B cell (primary cell): ENCODE measurements around the gene FLVCR1. TPM values are rescaled to one million over a fixed set of nuclear protein-coding genes. Genes with fewer than 3 reads are reported as not detected.

Experiments
- ATAC-seq: fragments of 200-7000 bp; cut with Tn5 transposase; one replicate; pipeline ENCODE4 v1.10.0; 2021; ENCODE audit warnings: low read depth, mild to moderate bottlenecking, moderate number of reproducible peaks, moderate library complexity
- CTCF ChIA-PET: fragments of 350-600 bp; sonication (Branson Sonifier 250); formaldehyde crosslinking; loops from one replicate; lab custom pipeline; 2021; ENCODE audit warnings: antibody characterized with exemption, inconsistent platforms; lab: Charles Lee
- POLR2A ChIA-PET: fragments of 350-600 bp; sonication (Branson Sonifier 250); formaldehyde crosslinking; loops from one replicate; lab custom pipeline; 2021; ENCODE audit warnings: antibody characterized with exemption; lab: Charles Lee
- DNase-seq: peaks from one replicate; pipeline ENCODE4 v3.0.0; 2013
- H2AFZ ChIP-seq: 2 replicates; pipeline ENCODE4 v1.6.1; 2012; ENCODE audit warnings: mild to moderate bottlenecking, low read depth, low read length; ENCODE audit not compliant: insufficient read depth, poor library complexity, severe bottlenecking
- H3K27ac ChIP-seq, 2 donors: 1 replicate in 1 of 2; 2 replicates in 1 of 2; pipeline ENCODE4 v1.5.1; 2012 to 2013; ENCODE audit warnings: low read length in 2 of 2, mild to moderate bottlenecking in 2 of 2, moderate library complexity in 1 of 2
- H3K27me3 ChIP-seq, 4 experiments: fragments of 200-600 bp in 1 of 4; sonication (generic) in 1 of 4; replicated peaks in 1 of 4; 1 replicate in 2 of 4; 2 replicates in 2 of 4; pipeline versions ENCODE4 v1.6.1 to v1.7.0; 2013 to 2016; ENCODE audit warnings: low read length in 3 of 4, mild to moderate bottlenecking in 2 of 4, mixed read lengths in 1 of 4, moderate library complexity in 1 of 4; ENCODE audit not compliant: insufficient read depth in 4 of 4, control insufficient read depth in 3 of 4; ENCODE audit errors: control extremely low read depth in 1 of 4
- H3K36me3 ChIP-seq, 2 experiments: replicated peaks in 1 of 2; 1 replicate in 1 of 2; 2 replicates in 1 of 2; pipeline versions ENCODE4 v1.6.1 to v1.7.1; 2013; ENCODE audit warnings: low read length in 1 of 2; ENCODE audit not compliant: insufficient read depth in 2 of 2, control insufficient read depth in 1 of 2; ENCODE audit errors: control extremely low read depth in 1 of 2, extremely low read depth in 1 of 2
- H3K4me1 ChIP-seq, 2 donors: fragments of 200-600 bp in 1 of 2; sonication (generic) in 1 of 2; 1 replicate in 1 of 2; 2 replicates in 1 of 2; pipeline versions ENCODE4 v1.5.1 to v1.6.1; 2013 to 2017; ENCODE audit warnings: low read length in 2 of 2; ENCODE audit not compliant: control insufficient read depth in 2 of 2, insufficient read depth in 2 of 2
- H3K4me2 ChIP-seq: replicated peaks from 2 replicates; pipeline ENCODE3; 2012; ENCODE audit warnings: mild to moderate bottlenecking, low read depth, low read length; ENCODE audit not compliant: poor library complexity, severe bottlenecking
- H3K4me3 ChIP-seq, 5 experiments: fragments of 200-600 bp in 1 of 5; sonication (generic) in 1 of 5; 1 replicate in 3 of 5; 2 replicates in 2 of 5; pipeline versions ENCODE4 v1.5.1 to v1.7.0; 2011 to 2016; ENCODE audit warnings: low read length in 4 of 5, mild to moderate bottlenecking in 4 of 5, low read depth in 2 of 5, control low read depth in 1 of 5, moderate library complexity in 1 of 5; ENCODE audit not compliant: insufficient read depth in 1 of 5; ENCODE audit errors: control extremely low read depth in 1 of 5, extremely low read depth in 1 of 5
- H3K79me2 ChIP-seq: fragments of 200-600 bp; sonication (generic); one replicate; pipeline ENCODE4 v1.6.0; 2016; ENCODE audit warnings: low read length; ENCODE audit not compliant: control insufficient read depth, insufficient read depth
- H3K9ac ChIP-seq: fragments of 200-600 bp; sonication (generic); 2 replicates; pipeline ENCODE4 v1.6.1; 2017; ENCODE audit warnings: mild to moderate bottlenecking, low read length, moderate library complexity
- H3K9me3 ChIP-seq, 3 donors: one replicate each; pipeline versions ENCODE4 v1.6.1 to v1.7.1; 2013; ENCODE audit warnings: low read length in 2 of 3; ENCODE audit not compliant: control insufficient read depth in 2 of 3, insufficient read depth in 1 of 3; ENCODE audit errors: control extremely low read depth in 1 of 3
- H4K20me1 ChIP-seq: 2 replicates; pipeline ENCODE4 v1.6.0; 2012; ENCODE audit warnings: mild to moderate bottlenecking, low read length; ENCODE audit not compliant: insufficient read depth, control insufficient read depth, poor library complexity, severe bottlenecking
- H3K27ac Mint-ChIP-seq: one replicate; pipeline ENCODE4 v1.8.0; 2021; ENCODE audit warnings: mixed read lengths
- H3K27me3 Mint-ChIP-seq: one replicate; pipeline ENCODE4 v1.8.0; 2021; ENCODE audit warnings: mixed read lengths
- H3K4me1 Mint-ChIP-seq: one replicate; pipeline ENCODE4 v1.8.0; 2021; ENCODE audit warnings: mixed read lengths
- H3K4me3 Mint-ChIP-seq: one replicate; pipeline ENCODE4 v1.8.0; 2021; ENCODE audit warnings: mixed read lengths
- H3K9me3 Mint-ChIP-seq: one replicate; pipeline ENCODE4 v1.8.0; 2022; ENCODE audit warnings: mixed read lengths; ENCODE audit not compliant: insufficient read depth
- CTCF ChIP-seq: fragments of 200-600 bp; IDR thresholded peaks from one replicate; pipeline ENCODE4 v1.8.0; 2022; ENCODE audit warnings: antibody characterized with exemption, mild to moderate bottlenecking
- EZH2 ChIP-seq: IDR thresholded peaks from 2 replicates; pipeline ENCODE4 v1.6.1; 2012; ENCODE audit warnings: borderline replicate concordance, low read depth, mild to moderate bottlenecking, moderate library complexity, low read length; ENCODE audit not compliant: insufficient read depth, poor library complexity, severe bottlenecking
- WGBS: methylation state at CpG from one replicate; pipeline ENCODE4 v1.1.5; 2013; ENCODE audit warnings: missing lambda C conversion rate; ENCODE audit not compliant: insufficient coverage; 5-methylcytosine and 5-hydroxymethylcytosine counted together
- intact Hi-C: fragments of 100-400 bp; cut with micrococcal nuclease; formaldehyde crosslinking; loops from one replicate; pipeline ENCODE4 v1.10.0; 2022
- polyA plus RNA-seq: library from polyadenylated mRNA; depleted of rRNA; stranded (reverse); fragments of >200 nt; gene quantifications from 2 replicates; pipeline ENCODE4 v1.2.3, GENCODE V29; 2012
- total RNA-seq, 2 donors: library from RNA; stranded (reverse); fragments of 120-200 nt in 1 of 2; gene quantifications; 1 replicate in 1 of 2; 2 replicates in 1 of 2; pipeline versions ENCODE4 v1.2.3 to v1.2.4, GENCODE V29; 2013 to 2022

The FLVCR1 gene
- total and polyA plus RNA-seq, 2 donors (not counting 1 experiment from before 2014, with no cell fraction given), result 3.9 to 19.2 TPM

- Histone ChIP-seq H3K27ac (no peak overlapping the region), H3K4me3 (no peak overlapping the region), H4K20me1 (no peaks in the 10 kb centered on the region), H3K4me1 (peaks cover 8 to 12% of the 10 kb centered on the region in 2 donors), H3K79me2 (no peaks in the 10 kb centered on the region), H3K9ac (no peak overlapping the region), H3K27me3 (no peaks in the 10 kb centered on the region), H3K9me3 (peaks cover 3 to 20% (median 9%) of the 10 kb centered on the region in 3 donors), H3K36me3 (no peaks in the 10 kb centered on the region), H3K4me2 (no peak overlapping the region), H2AFZ (no peak overlapping the region)
- intact Hi-C loops, result no loop called here
- ATAC-seq (no peak), DNase-seq (no peak)
- ChIA-PET CTCF (no interaction called here), POLR2A (no interaction called here)
- no CpG with 5 or more reads among the region's 2 CpGs for WGBS
- TF ChIP-seq CTCF, result no peak
- no peak for TF ChIP-seq EZH2
- Mint-ChIP-seq H3K27me3 (no peaks in the 10 kb centered on the region), H3K4me3 (no peak overlapping the region), H3K9me3 (peaks cover 6% of the 10 kb centered on the region), H3K27ac (no peak overlapping the region), H3K4me1 (peaks cover 13% of the 10 kb centered on the region)
Measured at GRCh38 chr1:212820969-212821368, 37.1 kb upstream of the FLVCR1 start.

- peaks cover 8 to 12% of the 10 kb centered on the region in 2 donors for H3K4me1 ChIP-seq
- H3K4me3 Mint-ChIP-seq, result no peak overlapping the region
- H3K27ac ChIP-seq, result no peak overlapping the region
- no peak for TF ChIP-seq EZH2
- TF ChIP-seq CTCF, result no peak
- no peak overlapping the region for H3K4me2 ChIP-seq
- H4K20me1 ChIP-seq, result no peaks in the 10 kb centered on the region
- no peaks in the 10 kb centered on the region for H3K36me3 ChIP-seq
- WGBS, result 100% methylated on average over 3 of the region's 3 CpGs
- no peak overlapping the region for H3K9ac ChIP-seq
- intact Hi-C loops, result no loop called here
- H3K27ac Mint-ChIP-seq, result no peak overlapping the region
- no peaks in the 10 kb centered on the region for H3K27me3 ChIP-seq
- DNase-seq (no peak), ATAC-seq (no peak)
- ChIA-PET POLR2A (no interaction called here), CTCF (no interaction called here)
- no peak overlapping the region for H2AFZ ChIP-seq
- peaks cover 3 to 30% (median 11%) of the 10 kb centered on the region in 3 donors for H3K9me3 ChIP-seq
- peaks cover 9% of the 10 kb centered on the region for H3K9me3 Mint-ChIP-seq
- no peak overlapping the region for H3K4me3 ChIP-seq
- peaks cover 13% of the 10 kb centered on the region for H3K4me1 Mint-ChIP-seq
- no peaks in the 10 kb centered on the region for H3K27me3 Mint-ChIP-seq
- H3K79me2 ChIP-seq, result no peaks in the 10 kb centered on the region
Measured at GRCh38 chr1:212822956-212823355, 35.1 kb upstream of the FLVCR1 start.
